GM18505 (cell line): ENCODE results near the gene DCLK1.
"Not testable (repeated sequence)": the region's sequence is repeated elsewhere in the genome, so short reads cannot be mapped to it uniquely, and the experiment has no call there.

Experiments
- ATAC-seq: cut with Tn5 transposase; IDR thresholded peaks from one replicate; pipeline ENCODE4 v1.9.1; 2021; ENCODE audit not compliant: unreplicated experiment
- POLR2A ChIP-seq: IDR thresholded peaks from 4 replicates; pipeline ENCODE4 v1.6.1; 2011; ENCODE audit warnings: borderline replicate concordance; ENCODE audit not compliant: insufficient read depth, insufficient read length; ENCODE audit errors: extremely low read depth

DCLK1 gene

DNA sequence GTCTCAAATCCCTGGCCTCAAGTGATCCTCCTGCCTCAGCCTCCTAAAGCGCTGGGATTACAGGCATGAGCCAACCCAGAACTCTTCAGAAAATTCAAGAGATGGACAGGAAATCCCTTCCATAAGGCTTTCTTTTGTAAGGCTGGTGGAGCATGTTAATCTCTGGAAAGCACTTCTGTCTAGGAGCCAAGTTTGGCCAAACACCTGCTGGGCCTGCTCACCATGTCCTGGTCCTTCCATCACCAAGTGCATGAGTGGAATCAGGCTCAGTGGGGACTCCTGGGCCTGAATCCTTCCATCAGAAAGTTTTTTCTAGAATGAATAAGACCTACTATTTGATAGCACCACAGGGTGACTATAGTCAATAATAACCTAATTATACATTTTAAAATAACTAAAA, 148.0 kb downstream of the DCLK1 start:
- no peak for TF ChIP-seq POLR2A
- no peak for ATAC-seq

DNA sequence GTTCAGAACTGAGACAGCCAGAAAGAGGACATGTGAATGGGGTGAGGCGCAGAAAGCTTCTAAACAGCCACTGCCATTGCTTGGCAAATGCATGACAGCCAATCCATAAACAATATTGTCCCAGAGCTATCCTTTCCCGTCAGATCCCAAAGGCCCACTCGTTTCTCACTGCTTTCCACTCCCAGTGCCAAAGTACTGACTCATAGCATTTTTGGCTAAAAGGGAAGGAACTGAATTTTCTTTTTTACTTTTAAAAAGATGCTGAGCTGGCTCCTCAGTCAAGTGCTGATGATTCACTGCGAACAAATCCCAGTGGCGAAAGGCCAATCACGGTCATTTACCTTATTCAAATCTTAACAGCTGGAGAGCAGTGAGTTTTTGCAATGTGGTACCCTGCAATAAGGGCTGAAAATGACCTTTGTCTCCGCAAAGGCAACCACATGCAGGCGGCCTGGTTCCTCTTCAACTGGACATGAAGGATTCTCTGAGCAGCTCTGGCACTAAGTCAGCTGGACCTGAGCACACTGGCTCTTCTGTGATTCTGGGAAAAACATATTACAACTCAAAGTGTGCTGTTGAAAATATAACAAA, 151.7 kb downstream of the DCLK1 start:
- no peak for TF ChIP-seq POLR2A
- no peak for ATAC-seq

DNA sequence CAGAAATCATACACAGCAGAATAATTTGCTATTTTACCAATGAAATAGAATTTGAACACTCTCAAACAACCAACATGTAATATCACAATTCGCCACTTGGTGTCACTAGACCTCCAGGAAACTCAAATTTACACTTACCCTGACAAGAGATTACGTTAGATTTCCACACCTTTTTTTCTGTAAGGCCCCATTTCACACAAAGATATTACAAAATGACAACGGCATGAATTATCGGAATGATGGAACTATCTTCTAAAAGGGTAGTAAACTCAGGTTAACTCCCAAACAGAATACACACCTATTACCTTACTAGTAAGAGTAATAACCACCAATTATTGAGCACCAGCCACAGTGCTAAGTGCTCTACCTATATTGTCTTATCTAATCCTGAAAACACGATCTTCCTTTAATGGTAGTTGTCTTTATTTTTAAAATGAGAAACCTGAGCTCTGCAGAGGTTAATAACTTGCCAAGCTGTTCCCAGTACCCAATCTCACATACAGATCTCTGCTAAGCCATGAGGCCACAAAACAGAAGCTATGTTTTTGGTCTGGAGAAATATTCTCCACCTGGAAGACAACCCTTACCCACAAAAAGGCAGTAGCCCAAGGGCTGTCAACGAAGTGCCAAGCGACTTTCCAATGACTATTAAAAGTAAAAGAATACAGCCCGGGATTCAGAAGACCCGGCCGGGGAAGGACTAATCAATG, 152.4 kb downstream of the DCLK1 start:
- ATAC-seq = no peak
- TF ChIP-seq POLR2A = no peak

DNA sequence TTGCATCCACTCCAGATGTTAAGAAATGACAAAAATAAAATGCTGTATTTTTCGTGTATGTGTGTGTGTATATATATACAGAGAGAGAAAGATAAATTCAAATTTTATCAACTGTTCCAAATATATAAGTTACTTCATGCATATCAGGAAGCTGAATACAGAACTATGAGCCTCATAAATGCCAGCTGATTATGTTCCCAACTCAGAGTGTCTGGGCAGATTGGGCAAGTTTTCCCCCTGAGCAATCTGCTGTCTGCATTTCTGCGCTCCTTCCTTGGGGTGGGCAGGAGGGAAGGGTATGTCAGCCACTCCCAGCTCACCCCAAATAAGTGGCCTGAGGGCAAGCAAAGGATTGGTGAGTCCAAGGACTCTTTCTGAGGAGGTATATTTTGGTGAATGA, 154.1 kb downstream of the DCLK1 start:
- no peak for ATAC-seq
- no peak for TF ChIP-seq POLR2A

DNA sequence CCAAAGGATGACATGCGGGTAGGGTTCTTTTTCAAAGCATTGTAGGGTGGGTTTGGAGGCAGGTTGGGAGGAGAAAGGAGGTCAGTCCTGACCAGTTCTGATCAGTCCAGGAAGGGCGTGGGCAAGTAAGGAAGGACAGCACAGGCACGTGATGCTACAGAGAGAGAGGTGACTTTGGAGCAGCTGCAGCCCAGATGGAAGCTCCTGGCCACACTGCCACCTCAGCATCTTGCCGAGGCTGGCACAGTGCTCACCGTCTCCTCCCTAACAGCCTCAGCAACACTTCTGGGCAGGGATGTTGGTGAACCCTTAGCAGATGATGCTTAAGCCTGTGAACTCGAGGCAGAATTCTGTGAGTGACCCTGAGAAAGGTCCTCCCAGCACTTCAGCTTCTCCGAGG, 155.1 kb downstream of the DCLK1 start:
- TF ChIP-seq POLR2A = no peak
- no peak for ATAC-seq

DNA sequence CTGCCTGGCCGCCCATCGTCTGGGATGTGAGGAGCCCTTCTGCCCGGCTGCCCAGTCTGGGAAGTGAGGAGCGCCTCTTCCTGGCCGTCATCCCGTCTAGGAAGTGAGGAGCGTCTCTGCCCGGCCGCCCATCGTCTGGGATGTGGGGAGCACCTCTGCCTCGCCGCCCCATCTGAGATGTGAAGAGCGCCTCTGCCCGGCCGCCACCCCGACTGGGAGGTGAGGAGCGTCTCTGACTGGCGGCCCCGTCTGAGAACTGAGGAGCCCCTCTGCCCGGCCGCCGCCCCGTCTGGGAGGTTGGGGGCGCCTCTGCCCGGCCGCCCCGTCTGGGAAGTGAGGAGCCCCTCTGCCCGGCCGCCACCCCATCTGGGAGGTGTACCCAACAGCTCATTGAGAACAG, 164.2 kb downstream of the DCLK1 start:
- ATAC-seq = not testable (repeated sequence)

DNA sequence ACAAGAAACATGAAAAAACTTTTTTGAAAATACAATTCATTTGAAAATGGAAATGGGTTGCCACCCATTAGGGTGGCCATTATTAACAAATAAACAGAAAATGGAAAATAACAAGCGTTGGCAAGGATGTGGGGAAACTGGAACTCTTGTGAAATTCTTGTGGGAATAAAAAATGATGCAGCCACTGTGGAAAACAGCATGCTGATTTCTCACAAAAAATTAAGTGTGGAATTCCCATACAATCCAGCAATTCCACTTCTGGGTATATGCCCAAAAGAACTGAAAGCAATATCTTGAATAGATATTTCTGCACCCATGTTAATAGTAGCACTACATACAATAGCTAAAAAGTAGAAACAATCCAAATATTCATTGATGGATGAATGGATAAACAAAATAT, 165.2 kb downstream of the DCLK1 start:
- no peak for ATAC-seq
- TF ChIP-seq POLR2A = no peak

DNA sequence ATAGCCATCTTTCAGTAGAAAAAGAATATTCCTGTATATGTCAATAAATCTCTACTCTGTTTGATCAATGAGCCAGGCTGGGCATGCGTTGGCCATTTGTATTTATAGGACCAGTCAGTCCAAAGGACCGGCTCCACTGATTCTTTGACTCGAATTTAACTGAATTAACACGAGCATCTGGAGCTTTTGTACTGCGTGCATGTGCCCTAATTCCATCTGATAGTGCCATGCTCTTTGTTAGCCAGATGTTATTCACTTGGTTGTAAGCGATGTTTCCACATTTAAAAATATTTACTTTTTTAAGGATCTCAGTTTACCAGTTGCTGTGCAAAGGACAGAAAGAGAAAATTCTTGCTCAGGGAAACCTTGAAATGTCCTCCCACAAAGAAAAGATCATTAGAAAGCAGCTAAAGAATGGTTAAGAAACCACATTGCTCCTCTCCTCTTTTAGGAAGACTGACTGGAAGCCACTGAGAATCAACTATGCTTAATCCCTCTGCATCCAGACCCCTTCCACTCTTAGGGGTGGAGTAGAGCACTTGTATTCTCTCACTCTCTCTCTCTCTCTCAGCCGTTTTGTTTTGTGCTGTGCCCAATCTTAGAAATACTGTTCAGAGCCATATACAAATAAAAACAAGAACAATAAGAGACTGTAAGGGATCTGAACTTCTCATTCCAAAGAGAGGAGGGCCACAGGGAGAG, 165.8 kb downstream of the DCLK1 start:
- no peak for ATAC-seq
- TF ChIP-seq POLR2A = no peak

DNA sequence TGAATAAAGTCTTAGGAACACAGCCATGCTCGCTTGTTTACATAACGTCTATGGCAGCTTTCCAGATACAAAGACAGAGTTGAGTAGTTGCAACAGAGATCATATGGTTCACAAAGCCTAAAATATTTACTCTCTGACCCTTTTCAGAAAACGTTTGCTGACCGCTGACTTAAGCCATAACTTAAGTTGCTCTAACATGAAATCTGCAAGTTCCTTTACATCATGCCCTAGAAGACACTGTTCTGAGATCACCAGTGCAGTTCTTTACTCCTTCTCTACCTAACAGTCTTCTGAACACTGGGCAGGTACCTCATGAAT, 166.4 kb downstream of the DCLK1 start:
- TF ChIP-seq POLR2A = no peak
- no peak for ATAC-seq

DNA sequence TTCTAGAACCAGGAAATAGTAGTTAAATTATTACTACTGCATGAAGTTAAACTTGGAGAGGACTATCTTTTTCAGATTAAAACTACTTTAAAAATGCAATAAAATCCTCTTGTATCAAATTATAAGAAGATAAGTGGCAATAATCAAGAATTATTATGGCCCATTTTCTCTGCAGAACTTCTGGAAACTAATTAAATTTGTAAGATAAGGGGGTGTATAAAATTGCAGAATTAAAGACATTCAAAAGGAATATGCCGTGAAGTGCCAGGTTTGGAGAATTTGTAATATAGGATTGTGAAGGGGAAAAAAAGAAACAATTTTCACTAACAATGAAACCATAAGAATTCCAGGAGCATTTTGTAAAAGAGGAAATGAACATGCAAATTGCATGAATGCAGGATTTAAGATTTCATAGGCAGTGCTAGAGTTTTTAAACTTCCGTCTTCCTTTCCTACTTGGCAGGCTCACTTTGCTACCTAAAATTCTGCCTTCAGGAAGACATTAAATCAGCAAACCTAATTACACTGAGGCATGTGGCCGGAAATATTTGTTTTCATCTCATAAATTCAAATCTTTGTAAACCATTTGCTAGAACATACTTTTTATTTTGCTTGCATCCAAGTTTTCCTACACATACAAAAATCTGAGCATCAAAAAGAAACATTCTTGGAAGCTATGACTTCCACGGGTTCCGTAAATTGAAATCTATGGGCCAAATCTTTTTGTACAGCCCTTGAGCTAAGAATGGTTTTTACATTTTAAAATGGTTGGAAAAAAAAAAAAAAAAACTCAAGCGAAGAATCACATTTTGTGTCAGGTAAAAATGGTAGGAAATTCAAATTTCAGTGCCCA, 166.9 kb downstream of the DCLK1 start:
- ATAC-seq = no peak
- no peak for TF ChIP-seq POLR2A

DNA sequence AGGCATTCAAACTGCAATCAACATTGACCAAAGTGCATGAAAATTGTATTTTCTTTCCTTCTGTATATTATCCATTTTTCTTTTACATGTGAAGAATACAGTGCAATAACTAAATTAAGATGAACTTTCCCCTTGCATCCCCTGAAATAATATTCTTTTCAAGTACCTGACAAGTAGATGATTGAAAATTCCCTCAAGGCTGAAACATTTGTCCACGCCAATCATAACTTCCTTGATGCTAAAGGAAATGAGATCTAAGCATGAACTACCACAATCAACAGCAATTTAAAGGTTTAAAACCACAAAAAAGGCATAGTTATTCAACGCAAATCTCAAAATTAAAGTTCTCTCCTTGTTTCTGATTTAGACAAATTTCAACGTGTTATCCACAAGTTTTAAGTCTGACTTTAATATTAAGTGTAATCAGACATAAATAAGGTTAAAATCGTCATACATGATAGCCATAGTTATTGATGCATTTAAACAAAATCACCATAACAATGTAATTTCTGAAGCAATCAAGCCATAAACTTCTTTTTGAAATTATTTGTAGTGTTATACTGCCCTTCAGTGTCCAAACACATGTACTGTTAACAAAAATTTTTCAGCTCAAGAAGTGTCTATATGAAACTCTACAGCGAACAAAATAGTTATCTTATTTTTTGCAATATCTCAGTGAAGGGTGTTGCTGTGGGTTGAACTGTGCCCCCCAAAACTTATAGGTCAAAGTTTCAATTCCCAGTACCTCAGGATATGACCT, 169.5 kb downstream of the DCLK1 start:
- no peak for ATAC-seq
- TF ChIP-seq POLR2A = no peak

DNA sequence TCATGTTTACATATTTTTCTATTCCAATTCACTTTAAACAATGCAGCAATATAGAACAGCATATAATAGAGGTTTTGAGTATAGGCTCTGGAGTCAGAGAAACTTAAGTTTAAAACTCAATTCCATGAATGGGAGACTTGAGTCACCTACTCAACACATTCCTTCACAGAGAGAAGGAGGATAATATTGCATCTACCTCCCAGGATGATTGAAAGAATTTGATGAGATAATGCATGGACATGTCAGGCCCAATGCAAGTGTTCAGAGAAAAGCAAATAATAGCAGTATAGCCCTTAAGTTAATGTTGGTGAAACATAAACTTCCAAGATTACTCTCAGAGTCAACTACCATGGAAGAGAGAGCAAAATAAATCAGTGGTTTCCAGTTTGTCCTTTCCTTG, 170.2 kb downstream of the DCLK1 start:
- no peak for TF ChIP-seq POLR2A
- ATAC-seq = no peak

DNA sequence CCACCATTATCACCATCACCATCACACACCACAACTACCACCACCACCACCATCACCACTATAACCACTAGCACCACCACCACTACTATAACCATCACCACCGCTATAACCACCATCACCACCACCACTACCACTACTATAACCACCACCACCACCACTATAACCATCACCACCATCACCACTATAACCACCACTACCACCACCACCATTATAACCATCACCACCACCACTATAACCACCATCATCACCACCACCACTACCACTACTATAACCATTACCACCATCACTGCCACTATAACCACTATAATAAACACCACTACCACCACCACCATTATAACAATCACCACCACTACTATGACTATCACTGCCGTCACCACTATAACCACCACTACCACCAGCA, 173.2 kb downstream of the DCLK1 start:
- no peak for TF ChIP-seq POLR2A
- ATAC-seq = no peak

DNA sequence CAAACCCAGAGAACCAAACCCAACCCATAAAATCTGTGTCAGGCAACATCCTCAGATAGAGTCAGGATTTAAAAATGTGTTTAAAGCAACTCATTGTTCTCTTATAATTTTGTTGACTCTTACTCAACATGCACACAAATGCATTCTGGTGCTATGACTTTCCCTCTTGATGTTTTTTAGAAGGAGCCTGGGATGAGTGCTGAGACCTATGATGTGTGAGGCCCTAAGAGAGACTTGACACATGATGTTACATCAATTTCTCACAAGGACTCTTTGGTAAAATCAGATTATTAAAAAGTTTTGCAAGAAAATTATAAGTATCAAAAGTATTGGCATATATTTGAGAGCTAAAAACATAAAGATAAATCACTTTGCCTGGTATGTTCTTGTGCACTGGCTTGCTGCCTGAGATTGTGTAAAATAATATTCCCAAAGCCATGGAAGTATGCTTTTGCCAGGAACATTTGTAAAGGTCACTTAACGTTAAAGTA, 173.9 kb downstream of the DCLK1 start:
- ATAC-seq = no peak
- no peak for TF ChIP-seq POLR2A

DNA sequence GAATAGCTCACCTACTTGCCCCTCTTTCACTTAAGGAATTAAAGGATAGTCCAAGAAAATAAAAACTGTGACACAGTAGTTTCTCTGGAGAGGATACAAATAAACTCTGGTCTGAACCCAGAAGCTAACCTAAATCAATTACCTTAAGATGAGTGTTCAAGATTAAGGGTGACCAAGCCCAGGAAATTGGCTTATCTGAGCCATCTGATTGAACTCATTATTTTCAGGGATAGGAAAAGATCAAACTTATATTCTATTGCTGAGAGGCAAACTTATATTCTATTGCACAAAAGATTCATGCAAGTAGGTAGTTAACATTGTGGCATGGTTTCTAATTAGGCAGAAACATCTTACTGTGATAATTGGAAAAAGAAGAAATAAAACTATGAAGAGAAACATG, 175.1 kb downstream of the DCLK1 start:
- no peak for ATAC-seq
- TF ChIP-seq POLR2A = no peak
